RKO (cell line): ENCODE measurements around the gene NDUFA7.

ENCODE experiments used
- DNase-seq: peaks from one replicate; pipeline ENCODE4 v3.0.0-alpha.2; 2016; ENCODE audit warnings: low spot score

The NDUFA7 gene

DNA sequence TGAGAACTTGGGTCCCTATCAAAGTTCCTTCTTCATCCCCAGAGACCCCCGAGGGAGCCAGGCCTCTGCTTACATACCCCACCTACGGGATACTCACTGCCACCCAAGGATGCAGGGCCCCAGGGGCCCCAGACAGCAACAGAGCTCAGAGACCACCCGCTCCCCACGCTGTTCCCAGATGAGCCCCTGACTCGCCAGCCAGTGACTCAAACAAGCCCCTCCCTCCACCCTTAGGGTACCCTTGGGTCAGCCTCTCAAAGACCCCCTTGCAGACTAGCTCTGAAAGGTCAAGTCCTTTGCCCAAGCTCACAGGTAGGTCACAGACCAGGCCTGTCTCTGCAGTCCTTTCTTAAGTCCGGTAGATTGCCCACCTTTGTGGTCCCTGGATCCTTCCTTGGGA, 58.7 kb downstream of the NDUFA7 start:
- no peak for DNase-seq

DNA sequence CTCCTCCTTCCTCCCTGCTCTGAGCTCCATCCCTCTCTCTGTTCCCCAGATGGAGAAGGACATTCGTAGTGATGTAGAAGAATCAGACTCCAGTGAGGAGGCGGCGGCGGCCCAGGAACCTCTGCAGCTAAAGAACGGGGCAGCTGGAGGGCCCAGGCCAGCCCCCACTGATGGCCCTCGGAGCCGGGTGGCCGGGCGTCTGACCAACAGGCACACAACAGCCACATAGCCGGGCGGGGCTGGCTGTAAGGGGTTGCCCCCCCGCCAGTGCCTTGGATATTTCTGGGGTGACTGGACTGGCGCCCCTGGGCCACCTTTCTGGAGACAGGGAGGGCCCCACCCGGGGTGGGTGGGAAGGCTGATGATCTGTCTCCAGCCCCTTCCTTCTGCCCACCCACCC, 59.3 kb downstream of the NDUFA7 start:
- no peak for DNase-seq

DNA sequence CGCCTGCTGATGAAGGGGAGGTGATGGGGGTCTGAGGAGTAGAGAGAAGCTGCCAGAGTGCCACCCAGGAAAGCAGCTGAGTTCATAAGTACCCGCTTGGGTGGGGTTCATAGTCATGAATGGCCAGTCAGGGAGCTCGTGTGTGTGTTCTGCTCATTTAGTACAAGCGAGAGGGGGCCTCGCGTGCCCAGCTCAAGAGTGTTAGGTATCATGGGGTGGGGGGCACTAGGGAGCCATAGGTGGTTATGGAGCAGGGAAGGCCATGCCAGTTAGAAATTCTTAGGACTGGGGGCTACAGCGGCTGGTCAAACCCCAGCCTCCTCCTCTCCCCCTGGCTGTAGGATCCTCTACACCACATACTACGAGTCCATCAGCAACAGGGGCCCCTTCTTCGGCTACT, 59.8 kb downstream of the NDUFA7 start:
- no peak for DNase-seq
